GM19395 (cell line): Measurements from ENCODE around the gene C9.
"Not testable (repeated sequence)": the region's sequence is repeated elsewhere in the genome, so short reads cannot be mapped to it uniquely, and the experiment has no call there.

Source experiments
- ATAC-seq: cut with Tn5 transposase; IDR thresholded peaks from one replicate; pipeline ENCODE4 v1.9.1; 2021; ENCODE audit warnings: mild to moderate bottlenecking, moderate library complexity; ENCODE audit not compliant: unreplicated experiment

The C9 gene

DNA sequence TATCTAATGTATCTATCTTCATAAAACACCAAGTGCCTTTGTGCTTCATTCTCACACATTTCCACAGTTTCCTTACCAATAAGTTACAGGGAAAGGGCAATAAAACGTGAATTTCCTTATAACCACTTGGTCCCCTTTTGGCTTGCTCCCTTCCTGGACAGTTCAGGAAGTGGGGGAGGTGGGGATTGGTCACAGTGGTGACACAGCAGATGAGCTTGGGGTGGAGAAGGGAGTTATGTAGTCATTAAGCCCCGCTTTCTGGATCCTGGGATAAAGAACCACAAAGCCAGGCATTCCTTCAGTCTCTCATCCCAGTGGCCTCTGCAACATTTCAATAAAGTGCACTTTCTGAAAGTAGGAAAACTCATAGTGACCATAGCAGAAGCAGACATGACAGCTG lies 97.9 kb downstream of the C9 start:
- ATAC-seq, result no peak

- peak; percentile 96 for ATAC-seq
Observed at GRCh38 chr5:39264528-39264927, 99.8 kb downstream of the C9 start.

DNA sequence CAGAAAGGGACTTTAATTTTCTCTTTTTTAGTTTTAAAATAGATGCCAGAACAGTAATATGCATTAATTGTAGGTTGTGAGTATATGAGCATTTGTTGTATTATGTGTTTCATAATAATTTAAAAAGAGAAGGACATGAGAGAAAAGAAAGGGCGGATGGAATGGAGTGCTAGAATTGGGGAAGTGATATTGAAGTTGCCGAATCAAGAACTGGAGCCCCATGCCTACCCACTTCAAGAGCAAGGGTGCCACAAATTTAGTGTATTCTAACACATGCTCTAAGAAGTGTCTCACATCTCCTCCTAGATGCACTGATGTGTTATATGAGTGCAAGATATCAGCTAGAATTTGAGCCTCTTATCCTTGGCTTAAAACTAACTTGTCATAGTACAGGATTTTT lies 101.3 kb downstream of the C9 start:
- no peak for ATAC-seq

DNA sequence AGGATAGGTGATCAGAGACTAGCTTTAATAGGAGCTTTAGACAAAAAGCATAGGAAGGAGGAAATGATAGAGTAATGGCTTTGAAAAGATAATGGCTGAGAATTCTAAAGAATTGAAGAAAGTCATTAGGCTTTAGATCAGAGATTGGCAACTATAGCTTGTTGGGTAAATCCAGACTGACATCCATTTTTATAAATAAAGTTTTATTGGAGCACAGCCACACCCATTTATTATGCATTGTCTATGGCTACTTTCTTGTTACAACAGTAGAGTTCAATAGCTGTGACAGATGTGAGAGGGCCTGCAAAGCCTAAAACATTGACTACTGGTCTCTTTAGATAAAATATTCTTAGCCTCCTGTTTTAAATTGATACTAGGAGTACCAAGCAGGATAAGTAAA lies 104.2 kb downstream of the C9 start:
- no peak for ATAC-seq

DNA sequence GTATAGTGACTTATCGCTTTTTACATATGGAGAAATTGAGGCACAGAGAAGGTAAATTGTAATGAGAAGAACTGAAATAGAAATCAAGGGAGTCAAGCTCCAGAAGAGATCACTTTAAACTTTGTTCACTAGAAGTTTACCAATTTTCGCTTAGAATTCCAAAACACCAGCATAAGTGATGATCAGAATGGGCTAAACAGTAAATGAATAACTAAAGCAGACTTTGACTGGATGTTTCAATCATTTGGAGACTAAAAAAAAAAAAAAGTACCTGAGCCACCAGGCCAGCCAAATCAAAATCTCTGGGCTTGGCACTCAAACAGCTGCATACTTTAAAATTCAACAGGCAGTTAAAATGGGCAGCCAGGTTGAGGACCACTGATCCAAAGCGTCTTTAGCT lies 106.7 kb downstream of the C9 start:
- ATAC-seq, result no peak

- peak; percentile 66 for ATAC-seq
Observed at GRCh38 chr5:39256477-39257235, 107.6 kb downstream of the C9 start.

DNA sequence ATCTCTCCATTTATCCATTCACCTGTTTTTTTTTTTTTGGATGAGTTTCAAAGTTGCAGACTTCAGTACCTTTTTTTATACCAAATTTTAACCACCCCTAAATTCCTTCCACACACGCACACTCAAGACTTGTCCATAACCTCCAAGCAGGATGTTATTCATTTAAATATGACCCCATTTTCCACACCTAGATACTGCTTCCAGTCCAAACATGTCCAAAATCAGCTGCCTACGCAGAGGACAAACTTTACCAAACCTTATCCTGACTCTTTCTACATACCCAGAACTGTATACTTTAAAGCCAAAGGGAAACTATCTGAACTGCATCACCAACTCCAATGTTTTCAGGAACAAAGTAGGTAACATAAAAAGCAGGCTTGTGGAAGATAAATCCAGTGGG lies 108.9 kb downstream of the C9 start:
- ATAC-seq, result no peak

DNA sequence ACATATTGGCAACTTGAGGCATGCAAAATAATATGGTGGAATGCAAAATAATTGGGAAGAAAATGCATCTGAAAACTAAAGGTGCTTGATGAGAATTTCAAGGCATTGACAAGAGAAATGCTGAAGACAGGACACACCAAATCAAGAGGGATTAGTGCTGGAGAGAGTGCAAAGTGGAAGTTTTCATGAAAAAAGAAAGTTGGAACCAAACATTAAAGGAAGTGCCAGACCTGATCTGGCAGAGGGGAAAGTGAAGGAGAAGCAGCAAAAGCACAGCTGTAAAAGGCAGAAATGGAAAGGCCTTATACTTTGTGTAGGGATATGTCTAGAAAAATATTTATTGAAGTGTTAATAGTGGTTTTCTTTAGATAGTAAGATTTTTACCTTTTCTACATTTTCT lies 109.6 kb downstream of the C9 start:
- ATAC-seq, result no peak

DNA sequence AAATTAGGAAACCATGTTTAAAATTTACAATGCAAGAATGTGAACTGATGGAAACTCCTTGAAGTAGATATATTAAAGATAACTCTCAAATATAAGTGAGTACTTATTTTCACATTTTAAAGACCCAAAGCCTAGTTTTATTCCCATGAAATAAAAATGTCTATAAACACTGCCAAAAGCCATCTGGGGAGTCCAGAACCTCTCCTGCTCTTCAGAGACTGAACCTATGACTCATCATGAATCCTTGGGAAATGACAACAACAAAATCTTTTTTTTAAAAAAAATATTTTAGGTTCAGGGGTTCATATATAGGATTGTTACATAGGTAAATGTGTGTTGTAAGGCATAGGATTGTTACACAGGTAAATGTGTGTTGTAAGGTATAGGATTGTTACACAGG lies 111.1 kb downstream of the C9 start:
- ATAC-seq, result no peak

- ATAC-seq, result no peak
Observed at GRCh38 chr5:39249564-39250274, 114.6 kb downstream of the C9 start.

- no peak for ATAC-seq
Observed at GRCh38 chr5:39249069-39249468, 115.2 kb downstream of the C9 start.

GRCh38 chr5:39240750-39241149 lies 123.5 kb downstream of the C9 start:
- ATAC-seq, result no peak

GRCh38 chr5:39238366-39239105 lies 125.8 kb downstream of the C9 start:
- ATAC-seq, result no peak

- ATAC-seq, result no peak
Observed at GRCh38 chr5:39236718-39237117, 127.6 kb downstream of the C9 start.

- no peak for ATAC-seq
Observed at GRCh38 chr5:39235648-39236047, 128.6 kb downstream of the C9 start.

DNA sequence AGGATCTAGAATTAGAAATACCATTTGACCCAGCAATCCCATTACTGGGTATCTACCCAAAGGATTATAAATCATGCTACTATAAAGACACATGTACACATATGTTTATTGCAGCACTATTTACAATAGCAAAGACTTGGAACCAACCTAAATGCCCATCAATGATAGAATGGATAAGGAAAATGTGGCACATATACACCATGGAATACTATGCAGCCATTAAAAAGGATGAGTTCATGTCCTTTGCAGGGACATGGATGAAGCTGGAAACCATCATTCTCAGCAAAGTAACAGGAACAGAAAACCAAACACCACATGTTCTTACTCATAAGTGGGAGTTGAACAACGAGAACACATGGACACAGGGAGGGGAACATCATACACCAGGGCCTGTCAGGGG lies 129.8 kb downstream of the C9 start:
- ATAC-seq, result not testable (repeated sequence)
